Cardiac septum (tissue), 1 donor: ENCODE measurements around the gene PLA2G2A. TPM values are rescaled to one million over a fixed set of nuclear protein-coding genes. Genes with fewer than 3 reads are reported as not detected.

Source experiments
- DNase-seq: peaks from one replicate; pipeline ENCODE4 v3.0.0-alpha.2; 2020; ENCODE audit warnings: low spot score
- intact Hi-C: fragments of 100-400 bp; cut with DNase I; formaldehyde crosslinking; loops from one replicate; pipeline ENCODE4 v1.14.0; 2022
- total RNA-seq: library from RNA; stranded (reverse); fragmentation: NEBNext Ultra II Directional; extraction: Animal tissue kit (Norgen Biotek cat#: 25700); gene quantifications from one replicate; pipeline ENCODE4 v1.2.1, GENCODE V29; 2021
- donor health status: DM: no; HTN: no; CAD: no.

The PLA2G2A gene
- total RNA-seq, 1 donor from 2014 or later: 59.6 TPM

GRCh38 chr1:19975423-19976193, 3.8 kb downstream of the PLA2G2A start:
- intact Hi-C loops: loop anchor here (2.0 kb wide), 1 partner anchor 177 kb away; no protein-coding TSS in a partner anchor
- DNase-seq: no peak

GRCh38 chr1:19974822-19975416, 4.5 kb downstream of the PLA2G2A start:
- no peak for DNase-seq
- intact Hi-C loops: loop anchor here (2.0 to 5.0 kb wide), 2 partner anchors 178 to 517 kb away; no protein-coding TSS in a partner anchor

- no peak for DNase-seq
- intact Hi-C loops: loop anchor here (2.0 to 5.0 kb wide), 2 partner anchors 179 to 519 kb away; no protein-coding TSS in a partner anchor
Measured at GRCh38 chr1:19973616-19974015, 5.8 kb downstream of the PLA2G2A start.

GRCh38 chr1:19971664-19972063, 7.8 kb downstream of the PLA2G2A start:
- no peak for DNase-seq
- intact Hi-C loops: loop anchor here (5.0 kb wide), 1 partner anchor 521 kb away; no protein-coding TSS in a partner anchor

GRCh38 chr1:19969898-19970660, 9.3 kb downstream of the PLA2G2A start:
- DNase-seq: no peak
- intact Hi-C loops: loop anchor here (5.0 kb wide), 1 partner anchor 522 kb away; no protein-coding TSS in a partner anchor

GRCh38 chr1:19967808-19968207, 11.6 kb downstream of the PLA2G2A start:
- no peak for DNase-seq
- intact Hi-C loops: no loop called here

- intact Hi-C loops: no loop called here
- no peak for DNase-seq
Measured at GRCh38 chr1:19964542-19964941, 14.9 kb downstream of the PLA2G2A start.

GRCh38 chr1:19963636-19964035, 15.8 kb downstream of the PLA2G2A start:
- intact Hi-C loops: no loop called here
- no peak for DNase-seq

GRCh38 chr1:19960591-19960990, 18.8 kb downstream of the PLA2G2A start:
- DNase-seq: no peak
- intact Hi-C loops: no loop called here

GRCh38 chr1:19957779-19958178, 21.6 kb downstream of the PLA2G2A start:
- intact Hi-C loops: no loop called here
- no peak for DNase-seq

- no peak for DNase-seq
- intact Hi-C loops: no loop called here
Measured at GRCh38 chr1:19955534-19956170, 23.8 kb downstream of the PLA2G2A start.

GRCh38 chr1:19954059-19954458, 25.4 kb downstream of the PLA2G2A start:
- intact Hi-C loops: no loop called here
- no peak for DNase-seq

GRCh38 chr1:19949016-19949415, 30.4 kb downstream of the PLA2G2A start:
- intact Hi-C loops: no loop called here

GRCh38 chr1:19946971-19947370, 32.4 kb downstream of the PLA2G2A start:
- intact Hi-C loops: no loop called here
- DNase-seq: no peak

More at GRCh38 chr1:19949016-19949415, 30.4 kb downstream of the PLA2G2A start:
- no peak for DNase-seq

GRCh38 chr1:19946331-19946751, 33.1 kb downstream of the PLA2G2A start:
- no peak for DNase-seq
- intact Hi-C loops: no loop called here

GRCh38 chr1:19945914-19946313, 33.5 kb downstream of the PLA2G2A start:
- no peak for DNase-seq
- intact Hi-C loops: no loop called here

- intact Hi-C loops: no loop called here
- DNase-seq: no peak
Measured at GRCh38 chr1:19942657-19943056, 36.8 kb downstream of the PLA2G2A start.

- intact Hi-C loops: no loop called here
- no peak for DNase-seq
Measured at GRCh38 chr1:19942088-19942487, 37.3 kb downstream of the PLA2G2A start.

- intact Hi-C loops: no loop called here
- no peak for DNase-seq
Measured at GRCh38 chr1:19941206-19941568, 38.2 kb downstream of the PLA2G2A start.
